NCI-H82 treated with DMSO at 0.1 percent for 48 hours (cell line): ENCODE data around the gene HDDC3.

Experiments used
- DNase-seq: peaks from one replicate; lab custom pipeline; 2025; ENCODE audit not compliant: unreplicated experiment; lab: John Stamatoyannopoulos, UW

HDDC3 gene

GRCh38 chr15:90892498-90893174 is 39.7 kb downstream of the HDDC3 start:
- no peak for DNase-seq

GRCh38 chr15:90892023-90892422 is 40.3 kb downstream of the HDDC3 start:
- no peak for DNase-seq

GRCh38 chr15:90891346-90891949 is 40.9 kb downstream of the HDDC3 start:
- no peak for DNase-seq

GRCh38 chr15:90890839-90891238 is 41.5 kb downstream of the HDDC3 start:
- no peak for DNase-seq

- DNase-seq: no peak
Observed at GRCh38 chr15:90889736-90890456, 42.5 kb downstream of the HDDC3 start.

GRCh38 chr15:90889313-90889730 is 43.0 kb downstream of the HDDC3 start:
- DNase-seq: no peak

- no peak for DNase-seq
Observed at GRCh38 chr15:90887037-90887481, 45.3 kb downstream of the HDDC3 start.

GRCh38 chr15:90886291-90886614 is 46.1 kb downstream of the HDDC3 start:
- DNase-seq: no peak

GRCh38 chr15:90885432-90886290 is 46.7 kb downstream of the HDDC3 start:
- DNase-seq: no peak

GRCh38 chr15:90884719-90885431 is 47.5 kb downstream of the HDDC3 start:
- no peak for DNase-seq

- no peak for DNase-seq
Observed at GRCh38 chr15:90883976-90884718, 48.2 kb downstream of the HDDC3 start, which contains the start of gene FES. Gene FES, plus strand, starts transcription at chr15:90884504. Its CDS starts 542 bp downstream, at chr15:90885046.

GRCh38 chr15:90883526-90883975 is 48.8 kb downstream of the HDDC3 start:
- DNase-seq: no peak

- DNase-seq: no peak
Observed at GRCh38 chr15:90882781-90883525, 49.4 kb downstream of the HDDC3 start.

- DNase-seq: no peak
Observed at GRCh38 chr15:90881978-90882721, 50.2 kb downstream of the HDDC3 start.

- DNase-seq: no peak
Observed at GRCh38 chr15:90881181-90881977, 51.0 kb downstream of the HDDC3 start.

GRCh38 chr15:90880381-90881145 is 51.8 kb downstream of the HDDC3 start:
- DNase-seq: no peak
